ENCODE results near the gene ITPR1. TPM values are rescaled to one million over a fixed set of nuclear protein-coding genes. Genes with fewer than 3 reads are reported as not detected.
"Not testable (repeated sequence)": the region's sequence is repeated elsewhere in the genome, so short reads cannot be mapped to it uniquely, and the experiment has no call there.

ITPR1 gene
- total RNA-seq, 4 donors from 2014 or later, result 9.5 to 24.1 (median 17.5) TPM

- no peak for DNase-seq (ENCODE audit: low spot score in 2 of 2)
- intact Hi-C loops (cut with DNase I; ENCODE audit: low total_unique reads), result no loop called here
- WGBS, 2 donors, result 92 to 99% methylated on average over 5 of the region's 5 CpGs
- TF ChIP-seq CTCF (IDR thresholded peaks at IDR 0.05), result no peak
- no peak for TF ChIP-seq POLR2A (IDR thresholded peaks at IDR 0.05)
- H3K4me3 ChIP-seq (ENCODE audit: low read depth, poor library complexity, severe bottlenecking), result no peak overlapping the region
These were observed 99.9 kb downstream of the ITPR1 start for GRCh38 chr3:4593014-4593413.

- TF ChIP-seq POLR2A (IDR thresholded peaks at IDR 0.05) (no peak), CTCF (IDR thresholded peaks at IDR 0.05) (no peak)
- no peak overlapping the region for H3K4me3 ChIP-seq (ENCODE audit: low read depth, poor library complexity, severe bottlenecking)
- no peak for DNase-seq (ENCODE audit: low spot score in 2 of 2)
- 89% methylated on average over 6 of the region's 6 CpGs for WGBS, 2 donors
- intact Hi-C loops (cut with DNase I; ENCODE audit: low total_unique reads), result no loop called here
These were observed 102.6 kb downstream of the ITPR1 start for GRCh38 chr3:4595710-4596113.

GRCh38 chr3:4596612-4597011, 103.5 kb downstream of the ITPR1 start:
- 55 to 86% methylated on average over 3 of the region's 3 CpGs for WGBS, 2 donors
- intact Hi-C loops (cut with DNase I; ENCODE audit: low total_unique reads), result no loop called here
- DNase-seq (ENCODE audit: low spot score in 2 of 2), result no peak
- no peak overlapping the region for H3K4me3 ChIP-seq (ENCODE audit: low read depth, poor library complexity, severe bottlenecking)
- TF ChIP-seq CTCF (IDR thresholded peaks at IDR 0.05) (no peak), POLR2A (IDR thresholded peaks at IDR 0.05) (no peak)

- no peak for DNase-seq (ENCODE audit: low spot score in 2 of 2)
- no peak for TF ChIP-seq POLR2A (IDR thresholded peaks at IDR 0.05)
- TF ChIP-seq CTCF (IDR thresholded peaks at IDR 0.05), result no peak
- intact Hi-C loops (cut with DNase I; ENCODE audit: low total_unique reads), result no loop called here
- 43 to 55% methylated on average over 6 of the region's 6 CpGs for WGBS, 2 donors
- no peak overlapping the region for H3K4me3 ChIP-seq (ENCODE audit: low read depth, poor library complexity, severe bottlenecking)
These were observed 104.2 kb downstream of the ITPR1 start for GRCh38 chr3:4597208-4597985.

- DNase-seq (ENCODE audit: low spot score in 2 of 2); H3K4me3 ChIP-seq (ENCODE audit: low read depth, poor library complexity, severe bottlenecking); intact Hi-C loops (cut with DNase I; ENCODE audit: low total_unique reads): not testable (repeated sequence)
- 93 to 96% methylated on average over 5 of the region's 5 CpGs for WGBS, 2 donors
These were observed 105.1 kb downstream of the ITPR1 start for GRCh38 chr3:4598232-4598631.

GRCh38 chr3:4599612-4600011, 106.5 kb downstream of the ITPR1 start:
- H3K4me3 ChIP-seq (ENCODE audit: low read depth, poor library complexity, severe bottlenecking), result no peak overlapping the region
- intact Hi-C loops (cut with DNase I; ENCODE audit: low total_unique reads), result no loop called here
- DNase-seq (ENCODE audit: low spot score in 2 of 2), result no peak
- TF ChIP-seq POLR2A (IDR thresholded peaks at IDR 0.05), result no peak
- no peak for TF ChIP-seq CTCF (IDR thresholded peaks at IDR 0.05)
- 79 to 80% methylated on average over 4 of the region's 4 CpGs for WGBS, 2 donors
